Measurements from ENCODE around the gene UBXN1.
"Not testable (repeated sequence)": the region's sequence is repeated elsewhere in the genome, so short reads cannot be mapped to it uniquely, and the experiment has no call there.

The UBXN1 gene

GRCh38 chr11:62708793-62709192, 29.9 kb upstream of the UBXN1 start:
- peak in 1 of 3 donors; percentile 29 for DNase-seq (ENCODE audit: low read depth in 3 of 3)

GRCh38 chr11:62708392-62708791, 29.5 kb upstream of the UBXN1 start:
- DNase-seq (ENCODE audit: low read depth in 3 of 3) = no peak

GRCh38 chr11:62707277-62707861, 28.5 kb upstream of the UBXN1 start, which contains the start of the genes BSCL2 and GNG3:
Gene BSCL2 (minus strand): TSS chr11:62707424. CDS start chr11:62707195, 229 bp downstream.
Gene GNG3 (plus strand): TSS chr11:62707676. CDS start chr11:62708296, 620 bp downstream.
- DNase-seq (ENCODE audit: low read depth in 3 of 3) = no peak

GRCh38 chr11:62706850-62707247, 28.0 kb upstream of the UBXN1 start:
- no peak for DNase-seq (ENCODE audit: low read depth in 3 of 3)

GRCh38 chr11:62705880-62706849, 27.3 kb upstream of the UBXN1 start:
- peak; percentile 87 to 94 (median 91) for DNase-seq (ENCODE audit: low read depth in 3 of 3)

GRCh38 chr11:62705413-62705812, 26.5 kb upstream of the UBXN1 start:
- no peak for DNase-seq (ENCODE audit: low read depth in 3 of 3)

- not testable (repeated sequence) for DNase-seq (ENCODE audit: low read depth in 3 of 3)
These were observed 25.0 kb upstream of the UBXN1 start for GRCh38 chr11:62703921-62704320.

GRCh38 chr11:62702246-62702645, 23.4 kb upstream of the UBXN1 start:
- DNase-seq (ENCODE audit: low read depth in 3 of 3) = no peak

- DNase-seq (ENCODE audit: low read depth in 3 of 3) = peak in 2 of 3 donors; percentile 56 to 71
These were observed 15.7 kb upstream of the UBXN1 start for GRCh38 chr11:62694455-62695167.

GRCh38 chr11:62693624-62694023, 14.8 kb upstream of the UBXN1 start:
- not testable (repeated sequence) for DNase-seq (ENCODE audit: low read depth in 3 of 3)

- no peak for DNase-seq (ENCODE audit: low read depth in 3 of 3)
These were observed 10.7 kb upstream of the UBXN1 start, which contains the start of gene LRRN4CL for GRCh38 chr11:62689421-62690183. Gene LRRN4CL (minus strand): TSS chr11:62689530. CDS start chr11:62688508, 1,022 bp downstream.

GRCh38 chr11:62688491-62688890, 9.6 kb upstream of the UBXN1 start:
- DNase-seq (ENCODE audit: low read depth in 3 of 3) = no peak

- DNase-seq (ENCODE audit: low read depth in 3 of 3) = no peak
These were observed 8.9 kb upstream of the UBXN1 start for GRCh38 chr11:62687508-62688396.

- no peak for DNase-seq (ENCODE audit: low read depth in 3 of 3)
These were observed 3.6 kb upstream of the UBXN1 start for GRCh38 chr11:62682518-62682917.

GRCh38 chr11:62680825-62681240, 2.0 kb upstream of the UBXN1 start:
- DNase-seq (ENCODE audit: low read depth in 3 of 3) = peak in 1 of 3 donors; percentile 19

GRCh38 chr11:62678433-62678769, 472 bp downstream of the UBXN1 start:
- no peak for DNase-seq (ENCODE audit: low read depth in 3 of 3)

- no peak for DNase-seq (ENCODE audit: low read depth in 3 of 3)
These were observed 1.2 kb downstream of the UBXN1 start for GRCh38 chr11:62677714-62678113.

- DNase-seq (ENCODE audit: low read depth in 3 of 3) = no peak
These were observed 1.7 kb downstream of the UBXN1 start for GRCh38 chr11:62677156-62677555.

GRCh38 chr11:62676698-62677097, 2.2 kb downstream of the UBXN1 start:
- DNase-seq (ENCODE audit: low read depth in 3 of 3) = no peak

GRCh38 chr11:62675415-62675814, 3.5 kb downstream of the UBXN1 start:
- DNase-seq (ENCODE audit: low read depth in 3 of 3) = not testable (repeated sequence)

All from stimulated activated CD4-positive, alpha-beta T cell treated with anti-CD3 and anti-CD28 coated beads, TNF-alpha, amount 100 ng/mL, for 48 hours (primary cell).